Measurements from ENCODE around the gene OBP2A. TPM values are rescaled to one million over a fixed set of nuclear protein-coding genes. Genes with fewer than 3 reads are reported as not detected.

The OBP2A gene
- not detected in 2 replicates for total RNA-seq

GRCh38 chr9:135545646-135546176, at the start of gene OBP2A:
OBP2A (plus strand) TSS chr9:135546126; CDS start chr9:135546181, 55 bp downstream.

GRCh38 chr9:135500525-135501260, 45.2 kb upstream of the OBP2A start, which contains the start of gene MRPS2:
MRPS2 (plus strand) TSS chr9:135500682; CDS start chr9:135500711, 29 bp downstream.

GRCh38 chr9:135520916-135521607, 24.9 kb upstream of the OBP2A start, which contains the start of gene LCN1:
LCN1 (plus strand) TSS chr9:135521440; CDS start chr9:135521498, 58 bp downstream.

GRCh38 chr9:135561391-135562234, 15.7 kb downstream of the OBP2A start, which contains the start of gene PAEP:
PAEP (plus strand) TSS chr9:135561756.

Other genes with a start within 250 kb of the OBP2A start
- gene PPP1R26, start 66.3 kb upstream of the OBP2A start, total RNA-seq = 14.4 and 17.0 TPM in 2 replicates
- gene MRPS2, start 45.4 kb upstream of the OBP2A start, total RNA-seq = 40.5 and 42.8 TPM in 2 replicates
- not detected in 2 replicates for gene LCN1, start 24.7 kb upstream of the OBP2A start, total RNA-seq
- gene PAEP, start 15.6 kb downstream of the OBP2A start, total RNA-seq = not detected in 2 replicates
- not detected in 2 replicates for gene GLT6D1, start 93.4 kb downstream of the OBP2A start, total RNA-seq
- gene LCN9, start 117.2 kb downstream of the OBP2A start, total RNA-seq = not detected in 2 replicates
- gene SOHLH1, start 153.4 kb downstream of the OBP2A start, total RNA-seq = not detected in 2 replicates
- gene KCNT1, start 156.1 kb downstream of the OBP2A start, total RNA-seq = under 0.01 TPM in 1 of 2 replicates, not detected in the other

Data from vein endothelial cell (primary cell).